ENCODE data around the gene CLDN24. TPM values are rescaled to one million over a fixed set of nuclear protein-coding genes. Genes with fewer than 3 reads are reported as not detected.
A peak's percentile ranks its signal among the peaks of the same experiment; 100 is the strongest.

The CLDN24 gene
- total RNA-seq, 1 donor, result not detected

GRCh38 chr4:183329954-183330742, 7.9 kb upstream of the CLDN24 start:
- no peak overlapping the region for H3K4me2 ChIP-seq (ENCODE audit: insufficient read depth, low read length)
- H3K79me2 ChIP-seq (ENCODE audit: insufficient read depth, low read length), result no peaks in the 10 kb centered on the region
- DNase-seq (ENCODE audit: insufficient read length, low spot score, missing footprints), result no peak
- H2AFZ ChIP-seq (ENCODE audit: low read length), result no peak overlapping the region
- no peak overlapping the region for H3K27ac ChIP-seq (ENCODE audit: low read depth, low read length)
- H3K36me3 ChIP-seq (ENCODE audit: insufficient read depth, low read length), result no peaks in the 10 kb centered on the region
- H4K20me1 ChIP-seq (ENCODE audit: insufficient read depth, low read length), result no peaks in the 10 kb centered on the region
- H3K4me3 ChIP-seq (ENCODE audit: insufficient read depth, low read length), result no peak overlapping the region
- H3K4me1 ChIP-seq (ENCODE audit: insufficient read depth, low read length), result peaks cover 17% of the 10 kb centered on the region
- H3K27me3 ChIP-seq (ENCODE audit: insufficient read depth, low read length), result no peaks in the 10 kb centered on the region
- no peaks in the 10 kb centered on the region for H3K9me3 ChIP-seq (ENCODE audit: low read depth, low read length)
- TF ChIP-seq CTCF (IDR thresholded peaks at IDR 0.05; ENCODE audit: extremely low read depth, low read depth, low read length), result no peak

GRCh38 chr4:183329244-183329643, 7.0 kb upstream of the CLDN24 start:
- Histone ChIP-seq H3K9me3 (ENCODE audit: low read depth, low read length) (no peaks in the 10 kb centered on the region), H4K20me1 (ENCODE audit: insufficient read depth, low read length) (no peaks in the 10 kb centered on the region), H2AFZ (ENCODE audit: low read length) (no peak overlapping the region), H3K36me3 (ENCODE audit: insufficient read depth, low read length) (no peaks in the 10 kb centered on the region), H3K79me2 (ENCODE audit: insufficient read depth, low read length) (no peaks in the 10 kb centered on the region), H3K4me2 (ENCODE audit: insufficient read depth, low read length) (no peak overlapping the region), H3K27ac (ENCODE audit: low read depth, low read length) (no peak overlapping the region), H3K4me1 (ENCODE audit: insufficient read depth, low read length) (peaks cover 13% of the 10 kb centered on the region), H3K4me3 (ENCODE audit: insufficient read depth, low read length) (no peak overlapping the region), H3K27me3 (ENCODE audit: insufficient read depth, low read length) (no peaks in the 10 kb centered on the region)
- no peak for TF ChIP-seq CTCF (IDR thresholded peaks at IDR 0.05; ENCODE audit: extremely low read depth, low read depth, low read length)
- DNase-seq (ENCODE audit: insufficient read length, low spot score, missing footprints), result no peak

GRCh38 chr4:183328832-183329231, 6.6 kb upstream of the CLDN24 start:
- peaks cover 9% of the 10 kb centered on the region for H3K4me1 ChIP-seq (ENCODE audit: insufficient read depth, low read length)
- H3K4me2 ChIP-seq (ENCODE audit: insufficient read depth, low read length), result no peak overlapping the region
- H3K9me3 ChIP-seq (ENCODE audit: low read depth, low read length), result no peaks in the 10 kb centered on the region
- TF ChIP-seq CTCF (IDR thresholded peaks at IDR 0.05; ENCODE audit: extremely low read depth, low read depth, low read length), result no peak
- no peaks in the 10 kb centered on the region for H3K79me2 ChIP-seq (ENCODE audit: insufficient read depth, low read length)
- H3K27me3 ChIP-seq (ENCODE audit: insufficient read depth, low read length), result no peaks in the 10 kb centered on the region
- H3K27ac ChIP-seq (ENCODE audit: low read depth, low read length), result no peak overlapping the region
- peak; percentile 82 for DNase-seq (ENCODE audit: insufficient read length, low spot score, missing footprints)
- no peaks in the 10 kb centered on the region for H4K20me1 ChIP-seq (ENCODE audit: insufficient read depth, low read length)
- H2AFZ ChIP-seq (ENCODE audit: low read length), result no peak overlapping the region
- no peaks in the 10 kb centered on the region for H3K36me3 ChIP-seq (ENCODE audit: insufficient read depth, low read length)
- no peak overlapping the region for H3K4me3 ChIP-seq (ENCODE audit: insufficient read depth, low read length)

- H3K4me2 ChIP-seq (ENCODE audit: insufficient read depth, low read length), result no peak overlapping the region
- H3K9me3 ChIP-seq (ENCODE audit: low read depth, low read length), result no peaks in the 10 kb centered on the region
- H3K36me3 ChIP-seq (ENCODE audit: insufficient read depth, low read length), result no peaks in the 10 kb centered on the region
- peaks cover 7% of the 10 kb centered on the region for H3K4me1 ChIP-seq (ENCODE audit: insufficient read depth, low read length)
- H3K79me2 ChIP-seq (ENCODE audit: insufficient read depth, low read length), result no peaks in the 10 kb centered on the region
- no peak overlapping the region for H2AFZ ChIP-seq (ENCODE audit: low read length)
- no peak for TF ChIP-seq CTCF (IDR thresholded peaks at IDR 0.05; ENCODE audit: extremely low read depth, low read depth, low read length)
- no peaks in the 10 kb centered on the region for H3K27me3 ChIP-seq (ENCODE audit: insufficient read depth, low read length)
- DNase-seq (ENCODE audit: insufficient read length, low spot score, missing footprints), result no peak
- H3K27ac ChIP-seq (ENCODE audit: low read depth, low read length), result no peak overlapping the region
- no peak overlapping the region for H3K4me3 ChIP-seq (ENCODE audit: insufficient read depth, low read length)
- H4K20me1 ChIP-seq (ENCODE audit: insufficient read depth, low read length), result no peaks in the 10 kb centered on the region
Measured at GRCh38 chr4:183327827-183328226, 5.6 kb upstream of the CLDN24 start.

All from osteoblast (primary cell).